Mucosa of descending colon (tissue), 3 donors: Measurements from ENCODE around the gene ZNF655. TPM values are rescaled to one million over a fixed set of nuclear protein-coding genes. Genes with fewer than 3 reads are reported as not detected.

Experiments used
- ATAC-seq: fragments of 200-7000 bp; cut with Tn5 transposase; one replicate; pipeline ENCODE4 v1.9.1; 2020; ENCODE audit warnings: mild to moderate bottlenecking, moderate library complexity
- DNase-seq, 3 donors: peaks; one replicate each; pipeline ENCODE4 v3.0.0-alpha.2; 2020
- H3K36me3 ChIP-seq: fragments of 200-600 bp; one replicate; pipeline ENCODE4 v1.8.0; 2021; ENCODE audit warnings: low read depth, mild to moderate bottlenecking
- H3K4me1 ChIP-seq: fragments of 200-600 bp; one replicate; pipeline ENCODE4 v1.8.0; 2021; ENCODE audit warnings: low read depth, mild to moderate bottlenecking
- H3K4me3 ChIP-seq: fragments of 200-600 bp; one replicate; pipeline ENCODE4 v1.8.0; 2021; ENCODE audit warnings: mild to moderate bottlenecking
- H3K9me3 ChIP-seq: fragments of 200-600 bp; one replicate; pipeline ENCODE4 v1.8.0; 2021; ENCODE audit warnings: mild to moderate bottlenecking
- intact Hi-C, 2 donors: fragments of 100-400 bp; cut with DNase I in 1 of 2; cut with micrococcal nuclease in 1 of 2; formaldehyde crosslinking; loops; one replicate each; pipeline versions ENCODE4 v1.11.0 to v1.11.1; 2022; cut with DNase I, micrococcal nuclease
- total RNA-seq, 3 donors: library from RNA; stranded (reverse); fragmentation: NEBNext Ultra II Directional in 2 of 3; extraction: Animal tissue kit (Norgen Biotek cat#: 25700) in 2 of 3; gene quantifications; one replicate each; pipeline versions ENCODE4 v1.2.1 to v1.2.4, GENCODE V29; 2021 to 2023
- TF ChIP-seq, protein P1 (sequence below): fragments of 200-600 bp; IDR thresholded peaks from one replicate; pipeline ENCODE4 v1.8.0; 2022; ENCODE audit warnings: antibody characterized with exemption, mild to moderate bottlenecking
- donor health status: DM: no; HTN: no; CAD: no; lungs with moderate emphysema.
- donor health status: DM: no; HTN: no; CAD: no.
- donor health status: DM: no; HTN: yes; CAD: no.

Gene ZNF655
- total RNA-seq, 3 donors from 2014 or later = 64.4 to 99.0 (median 84.0) TPM

GRCh38 chr7:99554939-99555338, 3.5 kb upstream of the ZNF655 start:
- TF ChIP-seq, protein P1, sequence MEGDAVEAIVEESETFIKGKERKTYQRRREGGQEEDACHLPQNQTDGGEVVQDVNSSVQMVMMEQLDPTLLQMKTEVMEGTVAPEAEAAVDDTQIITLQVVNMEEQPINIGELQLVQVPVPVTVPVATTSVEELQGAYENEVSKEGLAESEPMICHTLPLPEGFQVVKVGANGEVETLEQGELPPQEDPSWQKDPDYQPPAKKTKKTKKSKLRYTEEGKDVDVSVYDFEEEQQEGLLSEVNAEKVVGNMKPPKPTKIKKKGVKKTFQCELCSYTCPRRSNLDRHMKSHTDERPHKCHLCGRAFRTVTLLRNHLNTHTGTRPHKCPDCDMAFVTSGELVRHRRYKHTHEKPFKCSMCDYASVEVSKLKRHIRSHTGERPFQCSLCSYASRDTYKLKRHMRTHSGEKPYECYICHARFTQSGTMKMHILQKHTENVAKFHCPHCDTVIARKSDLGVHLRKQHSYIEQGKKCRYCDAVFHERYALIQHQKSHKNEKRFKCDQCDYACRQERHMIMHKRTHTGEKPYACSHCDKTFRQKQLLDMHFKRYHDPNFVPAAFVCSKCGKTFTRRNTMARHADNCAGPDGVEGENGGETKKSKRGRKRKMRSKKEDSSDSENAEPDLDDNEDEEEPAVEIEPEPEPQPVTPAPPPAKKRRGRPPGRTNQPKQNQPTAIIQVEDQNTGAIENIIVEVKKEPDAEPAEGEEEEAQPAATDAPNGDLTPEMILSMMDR = no peak
- intact Hi-C loops = no loop called here
- no peak overlapping the region for H3K4me3 ChIP-seq
- peaks cover 19% of the 10 kb centered on the region for H3K4me1 ChIP-seq
- ATAC-seq (no peak), DNase-seq (no peak)
- no peaks in the 10 kb centered on the region for H3K36me3 ChIP-seq
- no peaks in the 10 kb centered on the region for H3K9me3 ChIP-seq

DNA sequence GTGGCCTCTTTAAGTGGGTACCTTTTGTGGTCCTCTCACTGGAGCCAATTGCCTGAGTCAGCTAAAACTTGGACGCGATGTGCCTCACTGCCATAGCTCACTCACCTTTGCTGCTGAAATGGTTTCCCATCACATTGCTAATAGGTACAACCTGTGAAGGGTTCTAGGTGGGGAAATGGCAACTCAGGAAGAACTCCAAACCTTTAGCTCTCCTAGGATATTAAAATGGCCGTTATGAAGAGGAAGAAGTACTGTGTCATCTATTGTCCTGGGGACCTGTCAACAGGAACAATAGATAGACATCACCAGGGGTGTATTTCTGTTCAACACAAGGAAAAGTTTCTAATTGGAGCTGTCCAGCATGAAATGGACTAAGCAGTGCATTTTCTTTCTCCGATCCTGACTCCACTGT, 1.2 kb upstream of the ZNF655 start:
- ATAC-seq (no peak), DNase-seq (no peak)
- Histone ChIP-seq H3K36me3 (no peaks in the 10 kb centered on the region), H3K9me3 (no peaks in the 10 kb centered on the region), H3K4me1 (peaks cover 20% of the 10 kb centered on the region), H3K4me3 (no peak overlapping the region)
- intact Hi-C loops = no loop called here
- TF ChIP-seq, protein P1 = no peak

- Histone ChIP-seq H3K36me3 (no peaks in the 10 kb centered on the region), H3K4me3 (peak overlapping the region; percentile 90), H3K4me1 (peaks cover 20% of the 10 kb centered on the region), H3K9me3 (no peaks in the 10 kb centered on the region)
- intact Hi-C loops = no loop called here
- ATAC-seq = peak; percentile 67
- DNase-seq = no peak
- TF ChIP-seq, protein P1 = no peak
Observed at GRCh38 chr7:99557940-99558305, 519 bp upstream of the ZNF655 start.

- Histone ChIP-seq H3K9me3 (no peaks in the 10 kb centered on the region), H3K4me3 (peak overlapping the region; percentile 90), H3K4me1 (peaks cover 20% of the 10 kb centered on the region), H3K36me3 (peaks cover 5% of the 10 kb centered on the region)
- TF ChIP-seq, protein P1 = no peak
- DNase-seq (no peak), ATAC-seq (no peak)
- intact Hi-C loops = no loop called here
Observed at GRCh38 chr7:99559175-99559915, 903 bp downstream of the ZNF655 start.

GRCh38 chr7:99560834-99561736, 2.6 kb downstream of the ZNF655 start:
- Histone ChIP-seq H3K4me1 (peaks cover 20% of the 10 kb centered on the region), H3K9me3 (no peaks in the 10 kb centered on the region), H3K36me3 (peaks cover 5% of the 10 kb centered on the region), H3K4me3 (no peak overlapping the region)
- TF ChIP-seq, protein P1 = no peak
- DNase-seq (no peak), ATAC-seq (no peak)
- intact Hi-C loops = no loop called here
